GM23338 (cell line): ENCODE measurements around the gene MESP2. TPM values are rescaled to one million over a fixed set of nuclear protein-coding genes. Genes with fewer than 3 reads are reported as not detected.

Source experiments
- ATAC-seq: fragments of 200-7000 bp; cut with Tn5 transposase; 3 replicates; pipeline ENCODE4 v1.9.1; 2020
- DNase-seq: peaks from one replicate; pipeline ENCODE4 v3.0.0-alpha.2; 2015; ENCODE audit warnings: low spot score
- H2AFZ ChIP-seq: fragments of 200-600 bp; sonication (generic); 2 replicates; pipeline ENCODE4 v1.8.0; 2016; ENCODE audit warnings: antibody characterized with exemption, mild to moderate bottlenecking, moderate library complexity
- H3F3A ChIP-seq: fragments of 200-600 bp; sonication (generic); replicated peaks from 2 replicates; pipeline ENCODE4 v1.8.0; 2017; ENCODE audit warnings: antibody characterized with exemption, mixed run types, low read depth
- H3K27ac ChIP-seq: fragments of 200-600 bp; sonication (generic); 2 replicates; pipeline ENCODE4 v1.6.1; 2016; ENCODE audit warnings: low read depth
- H3K27me3 ChIP-seq: fragments of 200-600 bp; sonication (generic); 2 replicates; pipeline ENCODE4 v1.8.0; 2016; ENCODE audit warnings: mild to moderate bottlenecking, mixed run types, moderate library complexity; ENCODE audit not compliant: insufficient read depth
- H3K36me3 ChIP-seq: fragments of 200-600 bp; sonication (generic); 2 replicates; pipeline ENCODE4 v1.8.0; 2016; ENCODE audit warnings: mild to moderate bottlenecking; ENCODE audit not compliant: insufficient read depth
- H3K4me1 ChIP-seq: fragments of 200-600 bp; sonication (generic); 2 replicates; pipeline ENCODE4 v1.8.0; 2016; ENCODE audit warnings: mild to moderate bottlenecking, moderate library complexity; ENCODE audit not compliant: insufficient read depth
- H3K4me2 ChIP-seq: fragments of 200-600 bp; sonication (generic); 2 replicates; pipeline ENCODE4 v1.7.1; 2017; ENCODE audit warnings: mixed run types
- H3K4me3 ChIP-seq: fragments of 200-600 bp; sonication (generic); 2 replicates; pipeline ENCODE4 v1.6.1; 2016; ENCODE audit warnings: mixed run types
- H3K79me2 ChIP-seq: fragments of 200-600 bp; sonication (generic); replicated peaks from 2 replicates; pipeline ENCODE4 v1.8.0; 2017; ENCODE audit warnings: mild to moderate bottlenecking; ENCODE audit not compliant: insufficient read depth
- H3K9me2 ChIP-seq: fragments of 200-600 bp; sonication (generic); 2 replicates; pipeline ENCODE4 v1.8.0; 2017; ENCODE audit not compliant: insufficient read depth
- H4K20me1 ChIP-seq: fragments of 200-600 bp; sonication (generic); replicated peaks from 2 replicates; pipeline ENCODE4 v1.8.0; 2017; ENCODE audit warnings: mild to moderate bottlenecking; ENCODE audit not compliant: insufficient read depth
- H3K27ac Mint-ChIP-seq: 2 replicates; pipeline ENCODE4 v1.8.0; 2020; ENCODE audit warnings: inconsistent platforms, mild to moderate bottlenecking, moderate library complexity, mixed read lengths
- H3K27me3 Mint-ChIP-seq: 3 replicates; pipeline ENCODE4 v1.8.0; 2022; ENCODE audit warnings: low read depth, mild to moderate bottlenecking, moderate library complexity, mixed read lengths, inconsistent platforms; ENCODE audit not compliant: insufficient read depth, poor library complexity
- H3K36me3 Mint-ChIP-seq: 3 replicates; pipeline ENCODE4 v1.8.0; 2021; ENCODE audit warnings: low read depth, mild to moderate bottlenecking, inconsistent platforms, moderate library complexity, mixed read lengths
- H3K4me1 Mint-ChIP-seq: 3 replicates; pipeline ENCODE4 v1.8.0; 2020; ENCODE audit warnings: mild to moderate bottlenecking, inconsistent platforms, mixed read lengths
- H3K4me3 Mint-ChIP-seq: 3 replicates; pipeline ENCODE4 v1.8.0; 2021; ENCODE audit warnings: moderate library complexity, mild to moderate bottlenecking, inconsistent platforms, mixed read lengths
- H3K9me3 Mint-ChIP-seq: 3 replicates; pipeline ENCODE4 v1.8.0; 2020; ENCODE audit warnings: moderate library complexity, mild to moderate bottlenecking, inconsistent platforms, mixed read lengths
- CTCF ChIP-seq, 2 experiments: fragments of 200-600 bp in 1 of 2; sonication (generic) in 1 of 2; conservative IDR thresholded peaks; 2 replicates each; pipeline versions ENCODE4 v1.5.1 to v1.6.1; 2016 to 2017; ENCODE audit warnings: antibody characterized with exemption in 2 of 2, low read depth in 2 of 2, mild to moderate bottlenecking in 2 of 2, moderate library complexity in 1 of 2
- ETS1 ChIP-seq: IDR thresholded peaks from 2 replicates; pipeline ENCODE4 v1.6.1; 2016; ENCODE audit warnings: antibody characterized with exemption
- EZH2 ChIP-seq: fragments of 200-600 bp; sonication (generic); IDR thresholded peaks from one replicate; pipeline ENCODE4 v1.8.0; 2017; ENCODE audit warnings: antibody characterized with exemption, mild to moderate bottlenecking, low read depth; ENCODE audit not compliant: unreplicated experiment
- EZH2phosphoT487 ChIP-seq: fragments of 200-600 bp; sonication (generic); IDR thresholded peaks from one replicate; pipeline ENCODE4 v1.8.1; 2018; ENCODE audit warnings: antibody characterized with exemption; ENCODE audit not compliant: unreplicated experiment
- JUNB ChIP-seq: IDR thresholded peaks from one replicate; pipeline ENCODE4 v1.6.1; 2016; ENCODE audit warnings: antibody characterized with exemption; ENCODE audit not compliant: unreplicated experiment
- NANOG ChIP-seq: IDR thresholded peaks from 2 replicates; pipeline ENCODE4 v1.6.1; 2016; ENCODE audit warnings: antibody characterized with exemption, borderline replicate concordance
- STAT1 ChIP-seq: IDR thresholded peaks from one replicate; pipeline ENCODE4 v1.6.1; 2016; ENCODE audit warnings: antibody characterized with exemption; ENCODE audit not compliant: unreplicated experiment
- ZNF114 ChIP-seq: fragments of 250-450 bp; sonication (Bioruptor Pico); IDR thresholded peaks from 2 replicates; pipeline ENCODE4 v1.5.0; 2020; ENCODE audit warnings: mild to moderate bottlenecking, moderate library complexity
- ZNF331 ChIP-seq: fragments of 250-450 bp; sonication (Bioruptor Pico); IDR thresholded peaks from 2 replicates; pipeline ENCODE4 v1.5.0; 2020; ENCODE audit warnings: low read depth, mild to moderate bottlenecking, moderate library complexity
- ZNF462 ChIP-seq: fragments of 250-450 bp; sonication (Bioruptor Pico); IDR thresholded peaks from 2 replicates; pipeline ENCODE4 v1.5.0; 2020; ENCODE audit warnings: mild to moderate bottlenecking, moderate library complexity
- polyA plus RNA-seq: library from polyadenylated mRNA; unstranded; fragments of >200 nt; fragmentation: Nextera tagmentation; extraction: Ambion mirVana; gene quantifications from 2 replicates; pipeline ENCODE4 v1.2.1, GENCODE V29; 2016
- total RNA-seq: library from RNA; depleted of rRNA; stranded (reverse); fragments of >200 nt; shearing (Covaris generic); gene quantifications from 2 replicates; pipeline ENCODE4 v1.2.3, GENCODE V29; 2014

MESP2 gene
- total and polyA plus RNA-seq, 2 experiments from 2014 or later = 0.24 to 1.3 TPM

GRCh38 chr15:89761929-89762328, 14.2 kb upstream of the MESP2 start (continued):
- TF ChIP-seq ZNF462 (no peak), STAT1 (no peak), EZH2phosphoT487 (no peak), EZH2 (no peak), JUNB (no peak), ZNF331 (CRISPR knock-in tag) (no peak), NANOG (no peak), CTCF (conservative IDR thresholded peaks at IDR 0.05; ENCODE audit: low read depth in 2 of 2) (no peak)

GRCh38 chr15:89765694-89766093, 10.4 kb upstream of the MESP2 start:
- Mint-ChIP-seq H3K36me3 (no peaks in the 10 kb centered on the region), H3K27ac (no peak overlapping the region), H3K27me3 (peaks cover 6% of the 10 kb centered on the region), H3K4me1 (peaks cover 3% of the 10 kb centered on the region), H3K9me3 (no peaks in the 10 kb centered on the region), H3K4me3 (no peak overlapping the region)
- no peak for DNase-seq
- no peaks in the 10 kb centered on the region for H3K36me3 ChIP-seq
- ATAC-seq = no peak
- H3K79me2 ChIP-seq = no peaks in the 10 kb centered on the region
- H3K4me2 ChIP-seq = no peak overlapping the region
- H4K20me1 ChIP-seq = no peaks in the 10 kb centered on the region
- H3K27me3 ChIP-seq = no peaks in the 10 kb centered on the region
- H3K4me3 ChIP-seq = no peak overlapping the region
- no peaks in the 10 kb centered on the region for H3F3A ChIP-seq
- no peak overlapping the region for H2AFZ ChIP-seq
- H3K9me2 ChIP-seq = no peaks in the 10 kb centered on the region
- H3K4me1 ChIP-seq = no peaks in the 10 kb centered on the region
- H3K27ac ChIP-seq = no peak overlapping the region
- TF ChIP-seq ZNF114 (CRISPR knock-in tag) (no peak), EZH2phosphoT487 (no peak), JUNB (no peak), STAT1 (no peak), ZNF331 (CRISPR knock-in tag) (no peak), ETS1 (no peak), CTCF (conservative IDR thresholded peaks at IDR 0.05; ENCODE audit: low read depth in 2 of 2) (no peak)
